Kidney epithelial cell (primary cell): Measurements from ENCODE around the gene TSPAN14. TPM values are rescaled to one million over a fixed set of nuclear protein-coding genes. Genes with fewer than 3 reads are reported as not detected.
"Not testable (repeated sequence)": the region's sequence is repeated elsewhere in the genome, so short reads cannot be mapped to it uniquely, and the experiment has no call there.

Experiments
- DNase-seq: peaks from one replicate; pipeline ENCODE4 v3.0.0-alpha.2; 2010; ENCODE audit warnings: low read depth
- H3K27me3 ChIP-seq: 2 replicates; pipeline ENCODE4 v1.6.0; 2011; ENCODE audit warnings: low read length; ENCODE audit not compliant: control insufficient read depth, insufficient read depth
- H3K36me3 ChIP-seq: 2 replicates; pipeline ENCODE4 v1.5.1; 2011; ENCODE audit warnings: low read length; ENCODE audit not compliant: control insufficient read depth, insufficient read depth
- H3K4me3 ChIP-seq: 2 replicates; pipeline ENCODE4 v1.5.1; 2011; ENCODE audit warnings: low read depth, mild to moderate bottlenecking, control low read depth, low read length
- CTCF ChIP-seq: IDR thresholded peaks from 2 replicates; pipeline ENCODE4 v1.5.1; 2011; ENCODE audit warnings: mild to moderate bottlenecking, moderate library complexity, low read length, control low read depth, inconsistent platforms; ENCODE audit not compliant: insufficient read depth, poor library complexity, severe bottlenecking
- total RNA-seq: library from RNA; depleted of rRNA; stranded (reverse); fragments of >200 nt; gene quantifications from 2 replicates; pipeline ENCODE4 v1.2.3, GENCODE V29; 2015

TSPAN14 gene
- total RNA-seq, 1 donor from 2014 or later = 111 TPM

- H3K4me3 ChIP-seq = no peak overlapping the region
- H3K36me3 ChIP-seq = no peaks in the 10 kb centered on the region
- no peaks in the 10 kb centered on the region for H3K27me3 ChIP-seq
- DNase-seq = no peak
- no peak for TF ChIP-seq CTCF
These were observed 86.5 kb downstream of the TSPAN14 start for GRCh38 chr10:80540618-80540980.

- Histone ChIP-seq H3K27me3 (no peaks in the 10 kb centered on the region), H3K4me3 (no peak overlapping the region), H3K36me3 (no peaks in the 10 kb centered on the region)
- DNase-seq = no peak
- no peak for TF ChIP-seq CTCF
These were observed 87.1 kb downstream of the TSPAN14 start for GRCh38 chr10:80540981-80541750.

GRCh38 chr10:80542053-80542452, 87.9 kb downstream of the TSPAN14 start:
- Histone ChIP-seq H3K27me3 (no peaks in the 10 kb centered on the region), H3K4me3 (no peak overlapping the region), H3K36me3 (no peaks in the 10 kb centered on the region)
- no peak for TF ChIP-seq CTCF
- no peak for DNase-seq

GRCh38 chr10:80542652-80543318, 88.7 kb downstream of the TSPAN14 start:
- Histone ChIP-seq H3K4me3 (no peak overlapping the region), H3K27me3 (no peaks in the 10 kb centered on the region), H3K36me3 (no peaks in the 10 kb centered on the region)
- no peak for DNase-seq
- TF ChIP-seq CTCF = no peak

GRCh38 chr10:80543319-80543672, 89.2 kb downstream of the TSPAN14 start:
- DNase-seq, H3K4me3 ChIP-seq: not testable (repeated sequence)

GRCh38 chr10:80544316-80544953, 90.3 kb downstream of the TSPAN14 start:
- Histone ChIP-seq H3K4me3 (no peak overlapping the region), H3K27me3 (no peaks in the 10 kb centered on the region), H3K36me3 (no peaks in the 10 kb centered on the region)
- DNase-seq = no peak
- TF ChIP-seq CTCF = no peak

More at GRCh38 chr10:80543319-80543672, 89.2 kb downstream of the TSPAN14 start:
- H3K27me3 ChIP-seq, H3K36me3 ChIP-seq: not testable (repeated sequence)
